Liver (tissue), 9 donors: Measurements from ENCODE around the gene PSME2. TPM values are rescaled to one million over a fixed set of nuclear protein-coding genes. Genes with fewer than 3 reads are reported as not detected.

ENCODE experiments used
- DNase-seq: peaks from one replicate; pipeline ENCODE4 v3.0.0-alpha.2; 2017; ENCODE audit warnings: low spot score
- H3K27ac ChIP-seq, 2 donors: one replicate each; pipeline ENCODE4 v1.7.0; 2013; ENCODE audit warnings: inconsistent platforms in 2 of 2, low read length in 2 of 2, control low read depth in 1 of 2, low read depth in 1 of 2, mild to moderate bottlenecking in 1 of 2
- H3K27me3 ChIP-seq, 4 donors: one replicate each; pipeline versions ENCODE4 v1.6.1 to v1.7.0; 2013; ENCODE audit warnings: low read length in 3 of 4, inconsistent platforms in 1 of 4, mild to moderate bottlenecking in 1 of 4, moderate library complexity in 1 of 4; ENCODE audit not compliant: control insufficient read depth in 4 of 4, insufficient read depth in 4 of 4
- H3K36me3 ChIP-seq, 4 donors: one replicate each; pipeline versions ENCODE4 v1.6.1 to v1.7.0; 2013; ENCODE audit warnings: low read length in 3 of 4, mild to moderate bottlenecking in 3 of 4, low read depth in 1 of 4, moderate library complexity in 1 of 4; ENCODE audit not compliant: control insufficient read depth in 4 of 4, insufficient read depth in 3 of 4
- H3K4me1 ChIP-seq, 4 donors: one replicate each; pipeline versions ENCODE4 v1.6.1 to v1.7.0; 2013; ENCODE audit warnings: low read length in 3 of 4, mild to moderate bottlenecking in 3 of 4, moderate library complexity in 1 of 4; ENCODE audit not compliant: control insufficient read depth in 4 of 4, insufficient read depth in 4 of 4
- H3K4me3 ChIP-seq, 3 donors: one replicate each; pipeline versions ENCODE4 v1.6.1 to v1.7.0; 2013; ENCODE audit warnings: low read length in 3 of 3, control low read depth in 1 of 3, low read depth in 1 of 3, mild to moderate bottlenecking in 1 of 3
- H3K9ac ChIP-seq, 2 donors: one replicate each; pipeline ENCODE4 v1.7.0; 2013; ENCODE audit warnings: low read length in 2 of 2, mild to moderate bottlenecking in 2 of 2, moderate library complexity in 2 of 2, control low read depth in 1 of 2, low read depth in 1 of 2
- H3K9me3 ChIP-seq, 4 donors: one replicate each; pipeline versions ENCODE4 v1.6.1 to v1.7.0; 2013; ENCODE audit warnings: low read length in 3 of 4; ENCODE audit not compliant: control insufficient read depth in 4 of 4
- ATF3 ChIP-seq: IDR thresholded peaks from 2 replicates; pipeline ENCODE4 v1.6.1; 2016; ENCODE audit warnings: antibody characterized with exemption
- CTCF ChIP-seq: fragments of 150-350 bp; IDR thresholded peaks from 2 replicates; pipeline ENCODE4 v1.5.1; 2017; ENCODE audit warnings: improper control_type of control experiment, low read depth, low read length; ENCODE audit not compliant: missing input control
- FOXA1 ChIP-seq: IDR thresholded peaks from 2 replicates; pipeline ENCODE4 v1.6.1; 2016; ENCODE audit warnings: antibody characterized with exemption
- FOXA2 ChIP-seq: IDR thresholded peaks from 2 replicates; pipeline ENCODE4 v1.6.1; 2016; ENCODE audit warnings: antibody characterized with exemption
- GABPA ChIP-seq, 2 donors: IDR thresholded peaks in 1 of 2; conservative IDR thresholded peaks in 1 of 2; 2 replicates each; pipeline ENCODE4 v1.6.1; 2016; ENCODE audit warnings: antibody characterized with exemption in 2 of 2, mild to moderate bottlenecking in 1 of 2, moderate library complexity in 1 of 2
- HNF4A ChIP-seq, 2 donors: conservative IDR thresholded peaks; 2 replicates each; pipeline ENCODE4 v1.6.1; 2016; ENCODE audit warnings: antibody characterized with exemption in 2 of 2, mild to moderate bottlenecking in 2 of 2
- HNF4G ChIP-seq: IDR thresholded peaks from 2 replicates; pipeline ENCODE4 v1.6.1; 2016; ENCODE audit warnings: antibody characterized with exemption
- JUND ChIP-seq, 2 donors: IDR thresholded peaks; 2 replicates each; pipeline ENCODE4 v1.6.1; 2016; ENCODE audit warnings: antibody characterized with exemption in 2 of 2
- NR2F2 ChIP-seq: IDR thresholded peaks from 2 replicates; pipeline ENCODE4 v1.6.1; 2016; ENCODE audit warnings: antibody characterized with exemption
- RAD21 ChIP-seq, 2 donors: IDR thresholded peaks; 2 replicates each; pipeline ENCODE4 v1.6.1; 2016; ENCODE audit warnings: antibody characterized with exemption in 2 of 2, mild to moderate bottlenecking in 2 of 2
- RXRA ChIP-seq, 2 donors: IDR thresholded peaks; 2 replicates each; pipeline ENCODE4 v1.6.1; 2017 to 2018; ENCODE audit warnings: antibody characterized with exemption in 2 of 2, mild to moderate bottlenecking in 1 of 2
- YY1 ChIP-seq: IDR thresholded peaks from 2 replicates; pipeline ENCODE4 v1.6.1; 2016; ENCODE audit warnings: antibody characterized with exemption, mild to moderate bottlenecking
- WGBS: extraction: QIAGEN DNeasy Blood & Tissue Kit; methylation state at CpG from one replicate; pipeline ENCODE4 v1.1.7; 2013; 5-methylcytosine and 5-hydroxymethylcytosine counted together
- polyA plus RNA-seq, 2 donors: library from polyadenylated mRNA; stranded (reverse) in 1 of 2; unstranded in 1 of 2; fragments of 200-250 nt in 1 of 2; fragments of >200 nt in 1 of 2; fragmentation: Nextera tagmentation in 1 of 2; extraction: Ambion mirVana in 1 of 2; gene quantifications; one replicate each; pipeline versions ENCODE4 v1.2.1 to v1.2.3, GENCODE V29; 2013 to 2015
- total RNA-seq, 2 donors: library from RNA; depleted of rRNA; stranded (reverse); fragments of >200 nt; gene quantifications; one replicate each; pipeline ENCODE4 v1.2.3, GENCODE V29; 2014
- TF ChIP-seq, protein P1 (sequence below): IDR thresholded peaks from 2 replicates; pipeline ENCODE4 v1.6.1; 2016; ENCODE audit warnings: antibody characterized with exemption, mild to moderate bottlenecking
- TF ChIP-seq, protein P2 (sequence below): IDR thresholded peaks from 2 replicates; pipeline ENCODE4 v1.6.1; 2016; ENCODE audit warnings: antibody characterized with exemption
- donor health status: healthy.
- donor health status: healthy.
- donor health status: healthy.
- donor health status: healthy.
- donor health status: healthy.

PSME2 gene
- total and polyA plus RNA-seq, 4 donors = 56.9 to 247 (median 92.7) TPM

DNA sequence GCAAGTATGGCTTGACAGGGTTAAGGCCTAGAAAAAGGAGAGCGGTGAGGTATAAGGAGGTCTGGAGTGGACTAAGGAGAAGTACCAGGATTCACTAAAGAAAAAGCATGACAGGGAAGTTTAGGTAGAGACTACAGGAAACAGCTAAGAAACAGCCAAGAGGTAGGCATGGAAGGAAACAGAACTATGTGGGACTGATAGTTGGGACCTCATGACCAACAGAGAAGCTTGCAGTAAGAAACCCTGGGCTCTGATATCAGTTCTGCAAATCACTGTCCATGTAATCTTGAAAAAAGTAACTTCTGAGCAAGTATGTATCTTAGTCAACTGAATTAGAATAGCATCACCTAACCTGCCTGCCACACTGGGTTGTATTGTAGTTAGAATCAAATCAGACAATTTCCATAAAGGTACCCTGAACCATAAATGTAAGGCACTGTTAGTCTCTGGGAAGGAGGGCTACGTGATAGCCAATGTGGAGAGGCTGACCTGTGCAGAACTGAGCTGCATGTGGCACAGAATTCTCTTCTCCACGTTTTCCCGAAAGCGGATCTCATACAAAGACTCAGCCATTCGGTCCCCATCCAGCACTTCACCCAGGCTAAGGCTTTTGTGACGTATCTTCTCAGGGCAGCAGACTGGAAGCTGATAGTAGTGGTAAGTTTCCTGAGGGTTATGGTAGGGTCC, 47.9 kb upstream of the PSME2 start (continued):
- TF ChIP-seq, protein P1, sequence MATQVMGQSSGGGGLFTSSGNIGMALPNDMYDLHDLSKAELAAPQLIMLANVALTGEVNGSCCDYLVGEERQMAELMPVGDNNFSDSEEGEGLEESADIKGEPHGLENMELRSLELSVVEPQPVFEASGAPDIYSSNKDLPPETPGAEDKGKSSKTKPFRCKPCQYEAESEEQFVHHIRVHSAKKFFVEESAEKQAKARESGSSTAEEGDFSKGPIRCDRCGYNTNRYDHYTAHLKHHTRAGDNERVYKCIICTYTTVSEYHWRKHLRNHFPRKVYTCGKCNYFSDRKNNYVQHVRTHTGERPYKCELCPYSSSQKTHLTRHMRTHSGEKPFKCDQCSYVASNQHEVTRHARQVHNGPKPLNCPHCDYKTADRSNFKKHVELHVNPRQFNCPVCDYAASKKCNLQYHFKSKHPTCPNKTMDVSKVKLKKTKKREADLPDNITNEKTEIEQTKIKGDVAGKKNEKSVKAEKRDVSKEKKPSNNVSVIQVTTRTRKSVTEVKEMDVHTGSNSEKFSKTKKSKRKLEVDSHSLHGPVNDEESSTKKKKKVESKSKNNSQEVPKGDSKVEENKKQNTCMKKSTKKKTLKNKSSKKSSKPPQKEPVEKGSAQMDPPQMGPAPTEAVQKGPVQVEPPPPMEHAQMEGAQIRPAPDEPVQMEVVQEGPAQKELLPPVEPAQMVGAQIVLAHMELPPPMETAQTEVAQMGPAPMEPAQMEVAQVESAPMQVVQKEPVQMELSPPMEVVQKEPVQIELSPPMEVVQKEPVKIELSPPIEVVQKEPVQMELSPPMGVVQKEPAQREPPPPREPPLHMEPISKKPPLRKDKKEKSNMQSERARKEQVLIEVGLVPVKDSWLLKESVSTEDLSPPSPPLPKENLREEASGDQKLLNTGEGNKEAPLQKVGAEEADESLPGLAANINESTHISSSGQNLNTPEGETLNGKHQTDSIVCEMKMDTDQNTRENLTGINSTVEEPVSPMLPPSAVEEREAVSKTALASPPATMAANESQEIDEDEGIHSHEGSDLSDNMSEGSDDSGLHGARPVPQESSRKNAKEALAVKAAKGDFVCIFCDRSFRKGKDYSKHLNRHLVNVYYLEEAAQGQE = no peak
- TF ChIP-seq RXRA (IDR thresholded peaks at IDR 0.05) (no peak), NR2F2 (no peak), FOXA2 (no peak), HNF4A (conservative IDR thresholded peaks at IDR 0.05) (no peak)

- Histone ChIP-seq H3K4me3 (no peak overlapping the region), H3K27me3 (no peaks in the 10 kb centered on the region), H3K36me3 (peaks cover 4 to 17% (median 8%) of the 10 kb centered on the region in 4 donors), H3K4me1 (peaks cover 2 to 30% (median 21%) of the 10 kb centered on the region in 4 donors), H3K9ac (no peak overlapping the region), H3K27ac (no peak overlapping the region), H3K9me3 (no peaks in the 10 kb centered on the region)
- DNase-seq = no peak
- WGBS = 90% methylated on average over 15 of the region's 15 CpGs
- TF ChIP-seq GABPA (IDR thresholded peaks at IDR 0.05 in 1 of 2, conservative IDR thresholded peaks at IDR 0.05 in 1 of 2) (no peak), JUND (IDR thresholded peaks at IDR 0.05) (no peak), HNF4G (no peak), CTCF (no peak), YY1 (no peak)
- TF ChIP-seq, protein P1 = no peak
Observed at GRCh38 chr14:24192933-24193332, 46.5 kb upstream of the PSME2 start.

DNA sequence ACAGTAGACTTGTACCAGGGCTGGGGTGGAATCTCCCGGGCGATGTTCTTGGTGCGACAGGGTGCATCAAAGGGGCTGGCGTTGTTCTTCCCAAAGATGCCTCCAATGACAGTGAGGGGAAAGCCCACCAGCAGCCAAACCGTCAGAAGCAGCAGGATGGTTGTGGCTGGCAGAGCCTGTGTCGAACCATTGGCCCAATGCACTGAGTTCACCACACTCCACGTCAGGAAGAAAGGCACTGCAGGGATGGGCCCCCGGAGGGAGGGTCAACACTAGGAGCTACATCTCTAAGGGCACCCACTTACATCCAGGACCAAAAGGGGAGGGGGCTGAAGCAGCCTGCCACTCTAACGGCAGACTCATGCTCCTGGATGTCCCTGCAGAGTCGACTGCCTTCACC, 44.0 kb upstream of the PSME2 start:
- DNase-seq = no peak
- 96% methylated on average over 10 of the region's 10 CpGs for WGBS
- H3K36me3 ChIP-seq = peaks cover 4 to 31% (median 15%) of the 10 kb centered on the region in 4 donors
- peaks cover 5 to 29% (median 19%) of the 10 kb centered on the region in 4 donors for H3K4me1 ChIP-seq
- H3K27ac ChIP-seq = no peak overlapping the region
- H3K4me3 ChIP-seq = no peak overlapping the region
- H3K9me3 ChIP-seq = no peaks in the 10 kb centered on the region
- no peaks in the 10 kb centered on the region for H3K27me3 ChIP-seq
- no peak overlapping the region for H3K9ac ChIP-seq
- TF ChIP-seq FOXA2 = no peak
- TF ChIP-seq CTCF = no peak
- TF ChIP-seq, protein P2, sequence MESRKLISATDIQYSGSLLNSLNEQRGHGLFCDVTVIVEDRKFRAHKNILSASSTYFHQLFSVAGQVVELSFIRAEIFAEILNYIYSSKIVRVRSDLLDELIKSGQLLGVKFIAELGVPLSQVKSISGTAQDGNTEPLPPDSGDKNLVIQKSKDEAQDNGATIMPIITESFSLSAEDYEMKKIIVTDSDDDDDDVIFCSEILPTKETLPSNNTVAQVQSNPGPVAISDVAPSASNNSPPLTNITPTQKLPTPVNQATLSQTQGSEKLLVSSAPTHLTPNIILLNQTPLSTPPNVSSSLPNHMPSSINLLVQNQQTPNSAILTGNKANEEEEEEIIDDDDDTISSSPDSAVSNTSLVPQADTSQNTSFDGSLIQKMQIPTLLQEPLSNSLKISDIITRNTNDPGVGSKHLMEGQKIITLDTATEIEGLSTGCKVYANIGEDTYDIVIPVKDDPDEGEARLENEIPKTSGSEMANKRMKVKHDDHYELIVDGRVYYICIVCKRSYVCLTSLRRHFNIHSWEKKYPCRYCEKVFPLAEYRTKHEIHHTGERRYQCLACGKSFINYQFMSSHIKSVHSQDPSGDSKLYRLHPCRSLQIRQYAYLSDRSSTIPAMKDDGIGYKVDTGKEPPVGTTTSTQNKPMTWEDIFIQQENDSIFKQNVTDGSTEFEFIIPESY = no peak
- no peak for TF ChIP-seq FOXA1
- no peak for TF ChIP-seq YY1
- no peak for TF ChIP-seq NR2F2
- TF ChIP-seq JUND (IDR thresholded peaks at IDR 0.05) = no peak
- TF ChIP-seq RAD21 (IDR thresholded peaks at IDR 0.05) = no peak
- no peak for TF ChIP-seq ATF3
